Body of pancreas (tissue), 4 donors: Measurements from ENCODE around the gene PRDM15.

ENCODE experiments used
- POLR2A ChIP-seq, 3 donors: fragments of 450-650 bp; IDR thresholded peaks; one replicate each; pipeline ENCODE4 v1.6.1; 2016; ENCODE audit warnings: antibody characterized with exemption in 3 of 3, mild to moderate bottlenecking in 2 of 3
- TF ChIP-seq, protein P1 (sequence below), 7 experiments: fragments of 450-650 bp in 4 of 7; fragments of 200-600 bp in 3 of 7; sonication (generic) in 3 of 7; IDR thresholded peaks; one replicate each; pipeline ENCODE4 v1.5.1; 2016 to 2019; ENCODE audit warnings: antibody characterized with exemption in 7 of 7

DNA sequence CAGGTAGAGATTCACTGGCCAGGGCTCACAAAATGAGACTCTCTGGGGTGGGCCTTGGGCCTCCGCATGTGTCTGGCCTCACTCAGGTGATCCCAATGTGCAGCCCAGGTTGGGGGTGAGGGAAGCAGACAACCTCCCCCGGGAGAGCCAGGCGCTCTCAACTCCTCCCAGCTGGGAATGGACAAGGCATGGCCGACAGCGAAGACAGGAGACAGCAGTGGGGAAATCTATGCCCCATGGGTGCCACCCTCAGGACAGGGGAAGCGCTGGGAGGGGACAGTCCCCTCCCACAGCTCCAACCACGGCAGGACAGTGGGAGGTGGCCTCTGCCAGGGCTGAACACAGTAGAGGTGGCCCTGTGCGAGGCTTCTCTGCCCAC is 47.7 kb downstream of the PRDM15 start:
- TF ChIP-seq, protein P1, sequence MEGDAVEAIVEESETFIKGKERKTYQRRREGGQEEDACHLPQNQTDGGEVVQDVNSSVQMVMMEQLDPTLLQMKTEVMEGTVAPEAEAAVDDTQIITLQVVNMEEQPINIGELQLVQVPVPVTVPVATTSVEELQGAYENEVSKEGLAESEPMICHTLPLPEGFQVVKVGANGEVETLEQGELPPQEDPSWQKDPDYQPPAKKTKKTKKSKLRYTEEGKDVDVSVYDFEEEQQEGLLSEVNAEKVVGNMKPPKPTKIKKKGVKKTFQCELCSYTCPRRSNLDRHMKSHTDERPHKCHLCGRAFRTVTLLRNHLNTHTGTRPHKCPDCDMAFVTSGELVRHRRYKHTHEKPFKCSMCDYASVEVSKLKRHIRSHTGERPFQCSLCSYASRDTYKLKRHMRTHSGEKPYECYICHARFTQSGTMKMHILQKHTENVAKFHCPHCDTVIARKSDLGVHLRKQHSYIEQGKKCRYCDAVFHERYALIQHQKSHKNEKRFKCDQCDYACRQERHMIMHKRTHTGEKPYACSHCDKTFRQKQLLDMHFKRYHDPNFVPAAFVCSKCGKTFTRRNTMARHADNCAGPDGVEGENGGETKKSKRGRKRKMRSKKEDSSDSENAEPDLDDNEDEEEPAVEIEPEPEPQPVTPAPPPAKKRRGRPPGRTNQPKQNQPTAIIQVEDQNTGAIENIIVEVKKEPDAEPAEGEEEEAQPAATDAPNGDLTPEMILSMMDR (IDR thresholded peaks at IDR 0.05) = no peak
- TF ChIP-seq POLR2A (IDR thresholded peaks at IDR 0.05) = no peak
